Stimulated activated CD8-positive, alpha-beta memory T cell treated with anti-CD3 and anti-CD28 coated beads, Interleukin-4, amount 100 ng/mL, for 24 hours (primary cell): ENCODE results near the gene DNM3.
"Not testable (repeated sequence)": the region's sequence is repeated elsewhere in the genome, so short reads cannot be mapped to it uniquely, and the experiment has no call there.

Experiments
- DNase-seq: peaks from one replicate; pipeline ENCODE4 v3.0.0-alpha.2; 2020; ENCODE audit warnings: low read depth

DNM3 gene

GRCh38 chr1:171841050-171841910 lies at the start of gene DNM3:
TSS of gene DNM3 (plus strand) at chr1:171841498. CDS start at chr1:171841657, 159 bp downstream.
- peak; percentile 62 for DNase-seq

GRCh38 chr1:171792656-171793369 lies 48.5 kb upstream of the DNM3 start:
- DNase-seq, result no peak

GRCh38 chr1:171793636-171794035 lies 47.7 kb upstream of the DNM3 start:
- DNase-seq, result no peak

GRCh38 chr1:171794085-171794484 lies 47.2 kb upstream of the DNM3 start:
- peak; percentile 30 for DNase-seq

- DNase-seq, result no peak
These were observed 44.7 kb upstream of the DNM3 start for GRCh38 chr1:171796592-171796991.

- no peak for DNase-seq
These were observed 43.0 kb upstream of the DNM3 start for GRCh38 chr1:171798311-171798710.

GRCh38 chr1:171798765-171799164 lies 42.5 kb upstream of the DNM3 start:
- DNase-seq, result no peak

- no peak for DNase-seq
These were observed 42.1 kb upstream of the DNM3 start for GRCh38 chr1:171799166-171799565.

GRCh38 chr1:171799698-171800097 lies 41.6 kb upstream of the DNM3 start:
- DNase-seq, result not testable (repeated sequence)

- DNase-seq, result no peak
These were observed 41.0 kb upstream of the DNM3 start for GRCh38 chr1:171800342-171800741.

GRCh38 chr1:171800851-171801250 lies 40.4 kb upstream of the DNM3 start:
- no peak for DNase-seq

- no peak for DNase-seq
These were observed 39.8 kb upstream of the DNM3 start for GRCh38 chr1:171801487-171801891.

- DNase-seq, result no peak
These were observed 39.1 kb upstream of the DNM3 start for GRCh38 chr1:171802207-171802606.

GRCh38 chr1:171803045-171803444 lies 38.3 kb upstream of the DNM3 start:
- DNase-seq, result no peak

GRCh38 chr1:171803461-171804022 lies 37.8 kb upstream of the DNM3 start:
- no peak for DNase-seq

- DNase-seq, result no peak
These were observed 35.7 kb upstream of the DNM3 start for GRCh38 chr1:171805395-171806115.

GRCh38 chr1:171807556-171807955 lies 33.7 kb upstream of the DNM3 start:
- no peak for DNase-seq

- DNase-seq, result no peak
These were observed 31.5 kb upstream of the DNM3 start for GRCh38 chr1:171809834-171810233.

- DNase-seq, result no peak
These were observed 29.6 kb upstream of the DNM3 start for GRCh38 chr1:171811672-171812071.

- DNase-seq, result no peak
These were observed 26.6 kb upstream of the DNM3 start for GRCh38 chr1:171814692-171815091.

GRCh38 chr1:171816300-171816901 lies 24.9 kb upstream of the DNM3 start:
- DNase-seq, result no peak
